ENCODE results near the gene KIAA0513.

KIAA0513 gene

DNA sequence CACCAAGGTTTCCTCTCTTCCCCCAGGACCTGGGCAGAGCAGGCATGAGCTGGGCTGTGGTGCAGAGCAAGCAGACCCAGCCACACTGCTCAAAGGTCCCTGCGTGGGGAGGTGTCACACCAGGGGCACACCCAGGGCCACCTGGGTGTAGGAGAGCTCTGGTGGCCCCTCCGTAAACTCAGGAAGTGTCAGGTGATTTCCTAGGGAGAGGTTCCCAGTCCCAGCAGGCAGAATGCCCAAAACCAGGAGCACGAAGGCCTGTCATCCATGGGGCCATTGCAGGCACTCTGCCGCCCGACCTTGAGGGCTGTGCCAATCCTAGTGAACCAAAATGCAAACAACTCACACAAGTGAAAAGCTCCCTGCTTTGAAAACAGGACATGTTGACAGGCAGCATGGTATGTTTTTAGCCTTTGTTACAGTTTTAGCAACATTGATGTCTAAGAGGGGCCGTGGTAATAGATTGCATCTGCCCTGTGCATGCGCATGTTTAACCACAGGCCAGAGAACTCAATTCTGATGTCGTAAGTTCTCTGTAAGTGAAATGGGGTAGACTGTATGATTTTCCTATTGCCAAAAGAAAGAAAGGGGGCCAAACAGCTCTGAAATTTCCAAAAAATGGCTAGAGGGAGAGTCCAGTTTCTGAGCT lies 63.4 kb downstream of the KIAA0513 start:
- Histone ChIP-seq H3K36me3 (ENCODE audit: control insufficient read depth, insufficient read depth, low read length) (no peaks in the 10 kb centered on the region), H3K9me3 (ENCODE audit: control insufficient read depth, low read length) (no peaks in the 10 kb centered on the region), H3K9ac (no peak overlapping the region), H3K79me2 (no peaks in the 10 kb centered on the region), H3K27me3 (ENCODE audit: control insufficient read depth, insufficient read depth, low read length) (no peaks in the 10 kb centered on the region), H3K4me3 (ENCODE audit: low read depth, low read length) (no peak overlapping the region), H3K4me1 (no peaks in the 10 kb centered on the region), H2AFZ (no peak overlapping the region), H3K27ac (no peak overlapping the region), H3K4me2 (ENCODE audit: low read length) (no peak overlapping the region)
- TF ChIP-seq, protein P1, sequence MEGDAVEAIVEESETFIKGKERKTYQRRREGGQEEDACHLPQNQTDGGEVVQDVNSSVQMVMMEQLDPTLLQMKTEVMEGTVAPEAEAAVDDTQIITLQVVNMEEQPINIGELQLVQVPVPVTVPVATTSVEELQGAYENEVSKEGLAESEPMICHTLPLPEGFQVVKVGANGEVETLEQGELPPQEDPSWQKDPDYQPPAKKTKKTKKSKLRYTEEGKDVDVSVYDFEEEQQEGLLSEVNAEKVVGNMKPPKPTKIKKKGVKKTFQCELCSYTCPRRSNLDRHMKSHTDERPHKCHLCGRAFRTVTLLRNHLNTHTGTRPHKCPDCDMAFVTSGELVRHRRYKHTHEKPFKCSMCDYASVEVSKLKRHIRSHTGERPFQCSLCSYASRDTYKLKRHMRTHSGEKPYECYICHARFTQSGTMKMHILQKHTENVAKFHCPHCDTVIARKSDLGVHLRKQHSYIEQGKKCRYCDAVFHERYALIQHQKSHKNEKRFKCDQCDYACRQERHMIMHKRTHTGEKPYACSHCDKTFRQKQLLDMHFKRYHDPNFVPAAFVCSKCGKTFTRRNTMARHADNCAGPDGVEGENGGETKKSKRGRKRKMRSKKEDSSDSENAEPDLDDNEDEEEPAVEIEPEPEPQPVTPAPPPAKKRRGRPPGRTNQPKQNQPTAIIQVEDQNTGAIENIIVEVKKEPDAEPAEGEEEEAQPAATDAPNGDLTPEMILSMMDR (IDR thresholded peaks at IDR 0.05), result no peak

DNA sequence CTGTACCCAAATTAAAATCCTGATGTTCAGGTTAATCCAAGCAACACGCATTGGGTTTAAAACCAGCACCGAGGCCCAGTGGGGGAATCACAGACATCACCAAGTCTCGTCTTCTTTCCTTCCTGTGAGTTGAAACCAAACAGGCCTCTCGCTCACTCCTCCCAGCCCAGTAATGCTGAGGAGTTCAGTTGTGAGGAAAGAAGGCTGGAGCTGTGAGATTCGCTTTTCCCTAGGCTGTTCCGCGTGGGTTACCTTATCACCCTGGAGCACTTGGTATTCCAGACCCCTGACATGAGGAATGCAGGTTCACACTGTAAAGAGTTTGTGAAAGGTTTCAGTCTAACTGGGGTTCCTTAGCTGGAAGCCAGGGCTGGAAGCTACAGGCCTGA lies 63.9 kb downstream of the KIAA0513 start:
- Histone ChIP-seq H3K9me3 (ENCODE audit: control insufficient read depth, low read length) (no peaks in the 10 kb centered on the region), H3K27ac (no peak overlapping the region), H3K4me1 (no peaks in the 10 kb centered on the region), H3K36me3 (ENCODE audit: control insufficient read depth, insufficient read depth, low read length) (no peaks in the 10 kb centered on the region), H3K79me2 (no peaks in the 10 kb centered on the region), H3K9ac (no peak overlapping the region), H3K4me3 (ENCODE audit: low read depth, low read length) (no peak overlapping the region), H2AFZ (no peak overlapping the region), H3K27me3 (ENCODE audit: control insufficient read depth, insufficient read depth, low read length) (no peaks in the 10 kb centered on the region), H3K4me2 (ENCODE audit: low read length) (no peak overlapping the region)
- TF ChIP-seq, protein P1 (IDR thresholded peaks at IDR 0.05), result no peak

DNA sequence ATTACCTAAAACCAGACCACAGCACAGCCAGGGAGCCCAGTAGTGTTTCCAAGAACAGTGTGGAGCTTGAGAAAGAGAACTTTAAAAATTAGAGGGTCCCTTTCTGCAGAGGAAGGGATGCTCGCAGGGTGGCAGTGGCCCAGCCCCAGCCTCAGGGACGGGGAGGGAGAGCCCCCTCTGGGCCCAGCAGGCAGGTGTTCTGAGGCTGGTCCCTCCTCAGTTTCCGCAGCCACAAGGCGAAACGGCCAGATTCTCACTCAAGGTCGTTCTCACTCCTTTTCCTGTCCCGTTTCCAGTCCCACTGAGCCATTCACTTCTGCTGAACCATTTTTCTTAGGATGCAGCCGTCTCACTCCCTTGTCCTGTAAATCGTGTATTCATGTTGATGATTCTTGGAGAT lies 64.7 kb downstream of the KIAA0513 start:
- H3K4me2 ChIP-seq (ENCODE audit: low read length), result no peak overlapping the region
- no peak overlapping the region for H2AFZ ChIP-seq
- no peaks in the 10 kb centered on the region for H3K36me3 ChIP-seq (ENCODE audit: control insufficient read depth, insufficient read depth, low read length)
- no peak overlapping the region for H3K27ac ChIP-seq
- no peaks in the 10 kb centered on the region for H3K9me3 ChIP-seq (ENCODE audit: control insufficient read depth, low read length)
- H3K79me2 ChIP-seq, result no peaks in the 10 kb centered on the region
- H3K9ac ChIP-seq, result no peak overlapping the region
- H3K4me3 ChIP-seq (ENCODE audit: low read depth, low read length), result no peak overlapping the region
- TF ChIP-seq, protein P1 (IDR thresholded peaks at IDR 0.05), result no peak
- no peaks in the 10 kb centered on the region for H3K4me1 ChIP-seq
- H3K27me3 ChIP-seq (ENCODE audit: control insufficient read depth, insufficient read depth, low read length), result no peaks in the 10 kb centered on the region

- TF ChIP-seq, protein P1 (IDR thresholded peaks at IDR 0.05), result no peak
- no peaks in the 10 kb centered on the region for H3K79me2 ChIP-seq
- H3K4me3 ChIP-seq (ENCODE audit: low read depth, low read length), result no peak overlapping the region
- H3K4me1 ChIP-seq, result no peaks in the 10 kb centered on the region
- no peaks in the 10 kb centered on the region for H3K9me3 ChIP-seq (ENCODE audit: control insufficient read depth, low read length)
- H3K36me3 ChIP-seq (ENCODE audit: control insufficient read depth, insufficient read depth, low read length), result no peaks in the 10 kb centered on the region
- no peak overlapping the region for H3K27ac ChIP-seq
- H3K9ac ChIP-seq, result no peak overlapping the region
- no peak overlapping the region for H2AFZ ChIP-seq
- H3K27me3 ChIP-seq (ENCODE audit: control insufficient read depth, insufficient read depth, low read length), result no peaks in the 10 kb centered on the region
- no peak overlapping the region for H3K4me2 ChIP-seq (ENCODE audit: low read length)
Observed at GRCh38 chr16:85092851-85093250, 65.3 kb downstream of the KIAA0513 start.

- Histone ChIP-seq H3K4me1 (no peaks in the 10 kb centered on the region), H3K4me3 (ENCODE audit: low read depth, low read length) (no peak overlapping the region), H3K27ac (no peak overlapping the region), H3K9me3 (ENCODE audit: control insufficient read depth, low read length) (no peaks in the 10 kb centered on the region), H2AFZ (no peak overlapping the region), H3K4me2 (ENCODE audit: low read length) (no peak overlapping the region), H3K9ac (no peak overlapping the region), H3K27me3 (ENCODE audit: control insufficient read depth, insufficient read depth, low read length) (no peaks in the 10 kb centered on the region), H3K36me3 (ENCODE audit: control insufficient read depth, insufficient read depth, low read length) (no peaks in the 10 kb centered on the region), H3K79me2 (no peaks in the 10 kb centered on the region)
- TF ChIP-seq, protein P1 (IDR thresholded peaks at IDR 0.05), result no peak
Observed at GRCh38 chr16:85093705-85094104, 66.1 kb downstream of the KIAA0513 start.
